ENCODE results near the gene ITPRIP. TPM values are rescaled to one million over a fixed set of nuclear protein-coding genes. Genes with fewer than 3 reads are reported as not detected.
A peak's percentile ranks its signal among the peaks of the same experiment; 100 is the strongest.

ITPRIP gene
- total and polyA plus RNA-seq, 2 donors (not counting 1 experiment from before 2014, with no cell fraction given): 6.8 to 18.8 TPM

GRCh38 chr10:104259999-104260774 lies 78.1 kb downstream of the ITPRIP start:
- Histone ChIP-seq H3K79me2 (ENCODE audit: control insufficient read depth, insufficient read depth, low read length) (peaks cover 53% of the 10 kb centered on the region), H3K9ac (ENCODE audit: insufficient read depth, low read length) (no peak overlapping the region), H4K20me1 (ENCODE audit: control insufficient read depth, extremely low read depth, insufficient read depth, low read length) (peaks cover 2% of the 10 kb centered on the region), H3K4me2 (ENCODE audit: extremely low read depth, insufficient read depth, low read length) (peak overlapping the region; percentile 46), H3K4me1 (ENCODE audit: control insufficient read depth, extremely low read depth, insufficient read depth, low read length) (peaks cover 13% of the 10 kb centered on the region), H3K36me3 (ENCODE audit: control insufficient read depth, insufficient read depth, low read length) (peaks cover 19% of the 10 kb centered on the region), H2AFZ (ENCODE audit: low read length) (no peak overlapping the region), H3K9me3 (ENCODE audit: control insufficient read depth, insufficient read depth, low read depth, low read length) (no peaks in the 10 kb centered on the region), H3K4me3 (replicated peaks in 1 of 4; ENCODE audit: control extremely low read depth in 1 of 4, insufficient read depth in 1 of 4, low read depth in 3 of 4, low read length in 4 of 4) (peak overlapping the region in 1 of 4 experiments; percentile 24), H3K27me3 (ENCODE audit: control insufficient read depth, insufficient read depth, low read length) (no peaks in the 10 kb centered on the region), H3K27ac (ENCODE audit: insufficient read depth, low read length) (peak overlapping the region; percentile 64)
- peak; percentile 22 to 41 for DNase-seq (ENCODE audit: low read depth in 2 of 2)
- no peak for TF ChIP-seq CTCF (conservative IDR thresholded peaks at IDR 0.05 in 1 of 2, IDR thresholded peaks at IDR 0.05 in 1 of 2; ENCODE audit: low read depth in 1 of 2, low read length in 2 of 2)
- no peak for TF ChIP-seq EZH2 (IDR thresholded peaks at IDR 0.05; ENCODE audit: low read length, missing control alignments)

Other genes starting within 250 kb of the ITPRIP start
- 5.4 and 6.2 TPM in 2 replicates for gene SFR1, start 216.3 kb downstream of the ITPRIP start, total RNA-seq
- 5.2 and 6.9 TPM in 2 replicates for gene SFR1, start 216.3 kb downstream of the ITPRIP start, polyA plus RNA-seq
- under 0.01 and 0.26 TPM in 2 replicates for gene CFAP43, start 106.1 kb downstream of the ITPRIP start, total RNA-seq
- gene CFAP43, start 106.1 kb downstream of the ITPRIP start, polyA plus RNA-seq: 0.06 and 0.10 TPM in 2 replicates
- 145 and 151 TPM in 2 replicates for gene GSTO1, start 83.6 kb downstream of the ITPRIP start, total RNA-seq
- gene GSTO1, start 83.6 kb downstream of the ITPRIP start, polyA plus RNA-seq: 249 and 311 TPM in 2 replicates
- 2.1 and 3.1 TPM in 2 replicates for gene GSTO2, start 69.3 kb downstream of the ITPRIP start, total RNA-seq
- 2.9 and 5.9 TPM in 2 replicates for gene GSTO2, start 69.3 kb downstream of the ITPRIP start, polyA plus RNA-seq
- 0.26 and 0.33 TPM in 2 replicates for gene CFAP58, start 15.4 kb upstream of the ITPRIP start, total RNA-seq
- gene CFAP58, start 15.4 kb upstream of the ITPRIP start, polyA plus RNA-seq: 0.24 and 0.42 TPM in 2 replicates

Measured in fibroblast of lung (primary cell).